OCI-LY3 (cell line): ENCODE results near the gene NAPEPLD.

Source experiments
- EZH2phosphoT487 ChIP-seq: fragments of 200-600 bp; shearing (Covaris generic); IDR thresholded peaks from 2 replicates; pipeline ENCODE4 v1.6.1; 2018; ENCODE audit warnings: antibody characterized with exemption, mixed run types, low read depth
- TF ChIP-seq, protein P1 (sequence below): fragments of 200-600, 300-600 bp; sonication (generic); IDR thresholded peaks from 2 replicates; pipeline ENCODE4 v1.5.1; 2014; ENCODE audit warnings: antibody characterized with exemption, low read length, low read depth

DNA sequence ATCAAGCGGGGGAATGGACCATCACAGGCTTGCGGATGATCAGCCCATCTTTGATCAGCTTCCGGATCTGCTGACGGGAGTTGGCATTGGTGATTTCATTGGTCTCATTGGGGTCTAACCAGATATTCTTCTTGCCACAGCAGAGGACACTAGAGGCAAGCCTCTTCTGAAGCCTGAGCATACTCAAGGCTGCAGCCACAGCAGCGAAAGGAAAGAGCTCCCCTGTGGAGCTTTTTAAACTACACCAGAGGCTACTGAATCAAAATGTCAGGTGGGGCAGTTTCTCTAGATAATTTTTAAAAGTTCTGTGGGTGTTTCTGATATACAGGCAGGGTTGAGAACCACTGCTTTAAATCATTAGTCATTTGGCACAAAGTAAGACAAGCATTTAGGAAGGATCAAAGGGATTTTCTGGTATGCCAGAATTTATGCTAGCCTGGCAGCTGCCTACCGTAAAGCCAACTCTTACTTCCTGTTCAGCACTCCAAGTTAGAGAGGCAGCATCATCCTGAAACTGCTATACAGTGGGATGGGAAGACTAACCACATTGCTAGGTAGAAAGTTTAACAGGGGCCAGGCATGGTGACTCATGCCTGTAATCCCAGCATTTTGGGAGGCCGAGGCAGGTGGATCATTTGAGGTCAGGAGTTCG, 7.0 kb downstream of the NAPEPLD start:
- TF ChIP-seq, protein P1, sequence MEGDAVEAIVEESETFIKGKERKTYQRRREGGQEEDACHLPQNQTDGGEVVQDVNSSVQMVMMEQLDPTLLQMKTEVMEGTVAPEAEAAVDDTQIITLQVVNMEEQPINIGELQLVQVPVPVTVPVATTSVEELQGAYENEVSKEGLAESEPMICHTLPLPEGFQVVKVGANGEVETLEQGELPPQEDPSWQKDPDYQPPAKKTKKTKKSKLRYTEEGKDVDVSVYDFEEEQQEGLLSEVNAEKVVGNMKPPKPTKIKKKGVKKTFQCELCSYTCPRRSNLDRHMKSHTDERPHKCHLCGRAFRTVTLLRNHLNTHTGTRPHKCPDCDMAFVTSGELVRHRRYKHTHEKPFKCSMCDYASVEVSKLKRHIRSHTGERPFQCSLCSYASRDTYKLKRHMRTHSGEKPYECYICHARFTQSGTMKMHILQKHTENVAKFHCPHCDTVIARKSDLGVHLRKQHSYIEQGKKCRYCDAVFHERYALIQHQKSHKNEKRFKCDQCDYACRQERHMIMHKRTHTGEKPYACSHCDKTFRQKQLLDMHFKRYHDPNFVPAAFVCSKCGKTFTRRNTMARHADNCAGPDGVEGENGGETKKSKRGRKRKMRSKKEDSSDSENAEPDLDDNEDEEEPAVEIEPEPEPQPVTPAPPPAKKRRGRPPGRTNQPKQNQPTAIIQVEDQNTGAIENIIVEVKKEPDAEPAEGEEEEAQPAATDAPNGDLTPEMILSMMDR = no peak
- no peak for TF ChIP-seq EZH2phosphoT487
